NCI-H524 treated with DMSO at 0.1 percent for 48 hours (cell line): Measurements from ENCODE around the gene INSR.
"Not testable (repeated sequence)": the region's sequence is repeated elsewhere in the genome, so short reads cannot be mapped to it uniquely, and the experiment has no call there.

Source experiments
- DNase-seq: peaks from one replicate; lab custom pipeline; 2025; lab: John Stamatoyannopoulos, UW

INSR gene

DNA sequence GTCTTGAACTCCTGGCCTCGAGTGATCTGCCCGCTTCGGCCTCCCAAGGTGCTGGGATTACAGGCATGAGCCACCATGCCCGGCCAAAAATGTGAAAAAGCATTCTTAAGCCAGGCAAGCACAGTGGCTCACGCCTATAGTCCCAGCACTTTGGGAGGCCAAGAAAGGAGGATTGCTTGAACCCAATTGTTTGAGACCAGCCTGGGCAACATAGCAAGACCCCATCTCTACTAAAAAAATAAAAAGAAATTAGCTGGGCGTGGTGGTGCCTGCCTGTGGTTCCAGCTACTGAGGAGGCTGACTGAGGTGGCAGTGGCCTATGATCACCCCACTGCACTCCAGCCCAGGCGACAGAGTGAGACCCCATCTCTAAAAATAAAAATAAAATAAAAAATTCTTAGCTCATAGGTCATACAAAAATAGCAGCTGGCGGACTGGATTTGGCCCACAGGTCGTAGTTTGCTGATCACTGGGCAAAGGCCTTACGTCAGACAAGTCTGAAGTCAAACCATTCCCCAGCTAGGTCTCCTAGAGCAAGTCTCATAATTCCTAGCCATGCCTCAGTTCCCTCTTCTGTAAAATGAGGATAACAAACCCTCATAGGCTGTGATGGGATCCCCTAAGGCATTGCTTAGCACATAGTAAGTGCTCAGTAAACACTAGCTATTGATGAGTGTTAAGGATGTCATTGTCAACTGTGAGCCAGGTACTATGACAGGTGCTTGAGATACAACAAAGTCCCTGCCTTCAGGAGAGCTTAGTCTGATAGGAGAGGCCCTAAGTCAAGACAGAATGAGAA lies 36.0 kb downstream of the INSR start:
- no peak for DNase-seq

DNA sequence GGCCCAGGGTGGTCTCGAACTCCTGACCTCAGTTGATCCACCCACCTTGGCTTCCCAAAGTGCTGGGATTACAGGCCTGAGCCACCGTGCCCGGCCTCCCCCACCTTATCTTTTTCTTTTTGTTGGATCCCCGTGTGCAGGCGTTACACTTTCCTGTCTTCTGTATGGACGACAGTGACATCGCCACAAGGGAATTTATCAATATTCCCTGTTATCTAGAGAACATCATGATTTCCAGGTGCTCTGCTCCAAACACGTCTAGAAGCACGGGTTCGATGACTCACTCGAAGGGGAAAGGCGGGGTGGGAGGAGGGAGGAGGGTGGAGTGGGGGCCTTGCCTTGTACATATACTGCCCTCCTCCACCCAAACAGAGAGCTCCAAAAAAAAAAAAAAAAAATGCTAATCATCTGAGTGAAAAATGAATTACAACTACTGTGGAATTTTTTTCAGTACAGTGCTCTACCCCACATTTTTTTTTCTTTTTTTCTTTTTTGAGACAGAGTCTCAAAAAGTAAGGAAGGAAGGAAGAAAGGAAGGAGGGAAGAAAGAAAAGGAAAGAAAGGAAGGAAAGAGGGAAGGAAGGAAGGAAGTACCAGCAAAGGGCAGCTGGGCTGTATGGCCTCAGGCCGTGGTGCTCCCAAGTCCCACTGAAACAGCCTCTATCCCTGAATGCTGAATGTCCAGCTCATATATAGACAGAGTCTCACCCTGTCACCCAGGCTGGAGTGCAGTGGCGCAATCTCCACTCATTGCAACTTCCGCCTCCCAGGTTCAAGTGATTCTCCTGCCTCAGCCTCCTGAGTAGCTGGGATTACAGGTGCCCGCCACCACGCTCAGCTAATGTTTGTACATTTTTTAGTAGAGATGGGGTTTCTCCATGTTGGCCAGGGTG lies 36.8 kb downstream of the INSR start:
- DNase-seq = no peak

- no peak for DNase-seq
Measured at GRCh38 chr19:7255631-7256030, 38.6 kb downstream of the INSR start.

GRCh38 chr19:7255119-7255518 lies 39.1 kb downstream of the INSR start:
- no peak for DNase-seq

DNA sequence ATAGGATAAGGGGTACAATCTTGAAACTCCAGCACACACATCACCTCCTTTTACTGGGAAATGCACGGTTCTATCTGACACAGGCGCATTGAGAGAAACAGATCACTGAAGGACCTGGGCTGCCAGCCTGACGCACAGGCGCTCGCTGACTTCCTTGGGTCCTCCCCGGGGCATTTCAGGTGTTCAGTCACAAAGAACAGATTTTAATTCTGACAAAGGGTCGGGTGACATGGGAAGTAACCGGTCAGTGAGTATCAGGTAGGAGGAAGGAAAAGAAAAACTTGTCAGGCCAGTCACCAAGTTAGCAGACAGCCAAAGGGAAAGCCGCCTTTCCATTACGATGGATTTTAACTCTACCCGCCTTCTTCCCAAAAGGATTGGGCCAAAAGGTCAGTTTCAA lies 39.6 kb downstream of the INSR start:
- no peak for DNase-seq

- no peak for DNase-seq
Measured at GRCh38 chr19:7252364-7252763, 41.9 kb downstream of the INSR start.

DNA sequence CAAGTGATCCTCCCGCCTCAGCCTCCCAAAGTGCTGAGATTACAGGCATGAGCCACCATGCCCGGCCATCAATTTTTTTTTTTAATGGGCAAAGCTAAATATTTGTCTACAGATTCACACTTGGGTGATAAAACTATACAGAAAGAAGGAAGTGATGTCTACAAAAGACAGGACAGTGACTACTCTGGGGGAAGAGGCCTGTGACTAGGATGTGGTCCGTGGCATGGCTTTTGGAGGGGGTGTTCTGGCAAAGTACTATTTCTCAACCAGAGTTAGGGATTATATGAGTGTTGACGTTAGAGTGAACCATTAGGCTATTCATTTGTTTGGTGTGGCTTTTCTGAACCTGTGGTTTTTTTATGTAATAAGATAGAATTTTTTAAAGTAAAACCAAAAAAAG lies 42.7 kb downstream of the INSR start:
- DNase-seq = no peak

DNA sequence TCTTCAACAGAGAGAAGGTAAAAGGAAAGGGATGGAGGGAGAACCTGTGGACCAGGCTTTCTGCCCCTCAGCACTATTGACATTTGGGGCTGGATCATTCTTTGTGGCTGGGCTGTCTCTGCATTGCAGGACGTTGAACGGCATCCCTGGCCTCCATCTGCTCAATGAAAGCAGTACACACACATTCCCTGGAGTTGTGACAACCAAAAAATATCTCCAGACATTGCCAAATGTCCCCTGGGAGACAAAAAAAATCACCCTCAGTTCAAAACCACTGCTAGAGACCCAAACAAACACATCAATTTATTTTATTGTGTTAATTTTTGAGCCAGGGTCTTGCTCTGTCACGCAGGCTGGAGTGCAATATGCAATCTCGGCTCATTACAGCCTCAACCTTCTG lies 43.3 kb downstream of the INSR start:
- no peak for DNase-seq

DNA sequence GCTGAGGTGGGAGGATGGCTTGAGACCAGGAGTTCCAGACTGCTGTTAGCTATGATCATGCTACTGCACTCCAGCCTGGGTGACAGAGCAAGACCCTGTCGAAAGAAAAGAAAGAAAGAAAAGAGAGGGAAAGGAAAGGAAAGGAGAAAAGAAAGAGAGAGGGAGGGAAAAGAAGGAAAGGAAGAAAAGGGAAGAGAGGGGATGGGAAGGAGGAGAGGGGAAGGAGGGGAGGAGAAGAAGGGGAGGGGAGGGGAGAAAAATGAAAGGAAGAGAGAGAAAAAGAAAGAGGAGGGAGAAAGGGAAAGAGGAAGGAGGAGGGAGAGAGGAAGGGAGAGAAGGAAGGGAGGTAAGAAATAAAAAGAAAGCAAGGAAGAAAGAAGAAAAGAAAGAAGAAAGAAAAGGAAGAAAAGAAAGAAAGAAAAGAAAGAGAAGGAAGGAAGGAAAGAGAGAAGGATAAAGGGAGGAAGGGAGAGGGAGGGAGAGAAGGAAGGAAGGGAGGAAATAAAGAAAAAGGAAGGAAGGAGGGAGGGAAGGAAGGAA lies 44.1 kb downstream of the INSR start:
- DNase-seq = no peak

GRCh38 chr19:7247155-7247554 lies 47.1 kb downstream of the INSR start:
- no peak for DNase-seq

- no peak for DNase-seq
Measured at GRCh38 chr19:7246601-7247000, 47.6 kb downstream of the INSR start.

DNA sequence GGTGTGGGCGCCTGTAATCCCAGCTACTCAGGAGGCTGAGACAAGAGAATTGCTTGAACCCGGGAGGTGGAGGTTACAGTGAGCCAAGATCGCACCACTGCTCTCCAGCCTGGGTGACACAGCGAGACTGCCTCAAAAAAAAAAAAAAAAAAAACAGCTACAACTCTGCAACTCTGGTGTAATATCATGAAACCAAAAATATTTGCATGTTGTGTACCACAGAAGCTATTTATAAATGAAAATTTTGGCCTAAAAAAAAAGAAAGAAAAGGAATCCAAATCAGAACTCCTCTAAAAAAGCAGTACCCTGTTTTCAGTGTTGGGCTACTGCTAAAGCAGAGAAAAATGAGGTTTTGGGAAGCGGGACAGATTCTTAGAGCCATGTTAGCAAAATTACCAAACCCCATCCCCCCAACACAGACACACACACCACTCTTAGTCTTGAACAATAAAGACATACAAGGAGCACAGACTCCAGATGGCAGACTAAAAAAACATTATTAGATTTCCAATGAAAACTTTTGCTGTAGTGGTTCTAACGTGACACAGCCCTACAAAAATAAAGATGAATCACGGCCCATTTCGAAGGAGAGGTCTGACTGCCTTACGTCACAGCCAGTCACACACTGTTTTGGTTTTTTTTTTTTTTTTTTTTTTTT lies 51.5 kb downstream of the INSR start:
- DNase-seq = no peak

DNA sequence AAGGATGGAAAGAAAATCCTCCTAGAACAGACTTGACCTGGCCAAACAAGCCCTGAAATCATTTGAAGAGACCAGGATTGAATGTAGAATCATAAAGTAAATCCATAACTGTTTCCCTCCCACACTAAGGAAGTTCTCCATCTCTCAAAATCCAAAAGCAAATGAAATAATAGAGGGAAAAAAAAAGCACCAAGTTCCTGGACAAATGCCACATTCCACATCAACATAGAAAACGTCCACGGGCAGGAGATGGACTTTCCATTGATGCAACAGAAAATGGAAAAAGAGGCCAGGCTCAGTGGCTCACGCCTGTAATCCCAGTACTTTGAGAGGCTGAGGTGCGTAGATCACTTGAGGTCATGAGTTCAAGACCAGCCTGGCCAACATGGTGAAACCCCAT lies 56.2 kb downstream of the INSR start:
- no peak for DNase-seq

DNA sequence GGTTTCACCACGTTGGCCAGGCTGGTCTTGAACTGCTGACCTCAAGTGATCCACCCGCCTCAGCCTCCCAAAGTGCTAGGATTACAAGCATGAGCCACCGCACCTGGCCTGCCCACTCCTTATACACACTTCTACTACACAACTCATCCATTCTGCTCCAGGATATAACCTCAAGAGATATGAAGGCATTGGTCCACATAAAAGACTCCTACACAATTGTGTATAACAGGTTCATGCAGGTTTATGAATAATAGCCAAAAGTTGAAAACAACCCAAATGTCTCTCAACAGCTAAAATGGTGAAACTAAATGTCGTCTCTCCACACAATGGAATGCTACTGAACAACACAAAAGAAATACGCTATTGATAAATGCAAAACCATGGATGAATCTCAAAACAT lies 58.1 kb downstream of the INSR start:
- DNase-seq = no peak

DNA sequence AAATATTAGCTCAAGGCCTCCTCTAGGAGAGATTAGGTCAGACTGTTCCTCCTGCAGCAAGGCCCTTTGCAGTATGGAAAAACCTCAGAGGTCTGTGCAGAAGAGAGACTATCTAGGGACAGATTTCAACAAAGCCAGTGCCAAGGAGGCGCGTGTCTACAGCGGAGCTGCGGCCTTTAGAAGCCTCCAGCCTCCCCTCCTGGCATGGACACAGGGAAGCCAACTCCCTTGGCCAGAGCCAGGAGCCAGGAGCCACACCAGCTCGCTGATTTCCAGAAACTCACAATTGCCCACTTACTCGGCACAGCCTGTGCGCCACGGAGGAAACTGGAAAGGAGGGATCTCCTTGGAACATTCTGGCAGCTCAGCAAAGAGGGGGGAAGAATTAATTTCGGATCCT lies 63.4 kb downstream of the INSR start:
- no peak for DNase-seq

DNA sequence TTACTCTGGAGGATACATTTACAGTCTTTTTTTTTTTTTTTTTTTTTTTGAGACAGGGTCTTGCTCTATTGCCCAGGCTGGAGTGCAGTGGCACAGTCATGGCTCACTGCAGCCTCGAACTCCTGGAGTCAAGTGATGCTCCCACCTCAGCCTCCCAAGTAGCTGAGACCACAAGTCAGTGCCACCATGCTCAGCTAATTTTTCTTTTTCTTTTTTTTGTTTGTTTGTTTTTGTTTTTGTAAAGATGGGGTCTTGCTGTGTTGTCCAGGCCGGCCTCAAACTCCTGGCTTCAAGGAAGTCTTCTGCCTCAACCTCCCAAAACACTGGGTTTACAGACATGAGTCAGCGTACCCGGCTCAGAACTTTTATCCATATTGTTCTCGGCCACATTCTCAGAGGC lies 64.5 kb downstream of the INSR start:
- no peak for DNase-seq

DNA sequence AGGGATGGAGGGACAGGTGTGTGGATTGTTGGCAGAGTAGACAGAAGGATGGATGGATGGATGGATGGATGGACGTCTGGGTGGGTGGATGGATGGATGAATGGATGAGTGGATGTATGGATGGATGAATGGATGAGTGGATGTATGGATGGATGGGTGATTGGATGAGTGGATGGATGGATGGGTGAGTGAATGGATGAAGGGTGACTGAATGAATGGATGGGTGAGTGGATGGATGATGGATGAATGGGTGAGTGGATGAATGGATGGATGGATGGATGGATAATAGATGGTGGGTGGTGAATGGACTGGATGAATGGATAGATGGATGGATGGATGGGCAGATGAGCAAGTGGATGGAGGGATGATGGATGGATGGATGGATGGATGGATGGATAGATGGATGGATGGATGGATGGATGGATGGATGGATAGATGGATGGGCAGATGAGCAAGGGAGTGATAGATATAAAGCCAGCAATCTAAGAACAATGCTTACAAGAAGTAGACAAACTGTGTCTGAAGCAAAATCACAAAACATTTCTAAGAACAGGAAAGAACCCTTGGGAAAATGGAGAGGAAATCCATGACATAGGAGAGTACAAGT lies 65.2 kb downstream of the INSR start:
- DNase-seq = no peak

DNA sequence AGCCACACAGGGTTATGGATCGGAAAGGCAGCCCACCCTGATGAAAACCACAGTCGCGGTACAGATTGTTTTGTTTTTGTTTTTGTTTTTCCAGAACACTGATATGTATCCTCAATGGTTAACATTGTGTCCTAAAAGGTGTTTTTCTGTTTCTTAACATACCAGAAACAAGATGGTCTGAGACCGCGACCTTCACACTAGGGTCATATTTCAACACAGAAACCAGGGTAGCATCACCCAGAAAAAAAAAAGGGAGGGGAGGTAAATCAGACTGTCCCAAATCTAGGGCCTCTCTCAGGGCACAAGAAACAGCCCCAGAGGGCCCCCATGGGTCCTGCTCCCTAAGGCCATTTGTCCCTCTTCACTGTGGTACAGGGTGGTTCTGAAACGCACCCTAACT lies 66.5 kb downstream of the INSR start:
- DNase-seq = no peak

- not testable (repeated sequence) for DNase-seq
Measured at GRCh38 chr19:7227149-7227548, 67.1 kb downstream of the INSR start.

- no peak for DNase-seq
Measured at GRCh38 chr19:7226739-7227138, 67.5 kb downstream of the INSR start.

DNA sequence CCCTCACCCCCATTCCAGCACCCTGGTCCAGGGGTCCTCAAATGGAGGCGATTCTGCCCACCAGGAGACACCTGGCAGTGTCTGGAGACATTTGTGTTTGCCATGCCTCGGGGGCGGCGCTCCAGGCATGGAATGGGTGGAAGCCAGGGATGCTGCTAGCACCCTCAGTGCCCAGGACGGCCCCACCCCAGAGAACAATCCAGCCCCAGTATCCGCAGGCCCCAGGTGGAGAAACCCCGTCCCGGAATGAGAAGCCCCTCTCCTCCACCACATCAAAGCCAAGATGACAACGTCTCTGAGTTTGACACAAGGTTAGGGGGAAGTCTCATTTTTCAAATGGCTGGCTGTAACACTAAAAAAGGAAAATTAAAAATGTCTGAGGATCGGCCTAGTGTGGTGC lies 68.5 kb downstream of the INSR start:
- no peak for DNase-seq

DNA sequence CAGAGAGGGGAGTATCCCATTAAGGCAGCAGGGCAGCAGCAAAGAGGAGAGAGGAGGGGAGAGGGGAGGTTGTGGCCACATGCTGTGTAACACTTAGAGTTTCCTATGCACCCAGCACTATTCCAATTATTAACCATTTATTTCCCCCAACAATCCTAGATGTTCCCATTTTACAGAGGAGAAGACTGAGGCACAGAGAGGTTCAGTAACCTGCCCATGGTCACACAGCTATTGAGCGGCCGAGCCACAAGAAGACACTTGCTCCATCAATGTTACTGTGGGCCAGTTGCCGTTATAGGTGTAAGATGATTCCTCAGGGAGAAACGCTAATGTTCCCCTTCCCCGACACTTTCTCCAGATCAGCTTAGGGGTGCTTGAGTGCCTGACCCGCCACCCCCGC lies 69.2 kb downstream of the INSR start:
- DNase-seq = no peak
